Activated CD8-positive, alpha-beta memory T cell treated with anti-CD3 and anti-CD28 coated beads for 24 hours (primary cell): ENCODE data around the gene ZDHHC15.
A peak's percentile ranks its signal among the peaks of the same experiment; 100 is the strongest.
"Not testable (repeated sequence)": the region's sequence is repeated elsewhere in the genome, so short reads cannot be mapped to it uniquely, and the experiment has no call there.

Experiments
- DNase-seq: peaks from one replicate; pipeline ENCODE4 v3.0.0-alpha.2; 2020

ZDHHC15 gene, protein sequence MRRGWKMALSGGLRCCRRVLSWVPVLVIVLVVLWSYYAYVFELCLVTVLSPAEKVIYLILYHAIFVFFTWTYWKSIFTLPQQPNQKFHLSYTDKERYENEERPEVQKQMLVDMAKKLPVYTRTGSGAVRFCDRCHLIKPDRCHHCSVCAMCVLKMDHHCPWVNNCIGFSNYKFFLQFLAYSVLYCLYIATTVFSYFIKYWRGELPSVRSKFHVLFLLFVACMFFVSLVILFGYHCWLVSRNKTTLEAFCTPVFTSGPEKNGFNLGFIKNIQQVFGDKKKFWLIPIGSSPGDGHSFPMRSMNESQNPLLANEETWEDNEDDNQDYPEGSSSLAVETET

GRCh38 chrX:75522565-75523431 lies at the start of gene ZDHHC15:
TSS of gene ZDHHC15 (minus strand) at chrX:75523037. CDS start at chrX:75523024, 13 bp downstream.
- peak; percentile 76 for DNase-seq

DNA sequence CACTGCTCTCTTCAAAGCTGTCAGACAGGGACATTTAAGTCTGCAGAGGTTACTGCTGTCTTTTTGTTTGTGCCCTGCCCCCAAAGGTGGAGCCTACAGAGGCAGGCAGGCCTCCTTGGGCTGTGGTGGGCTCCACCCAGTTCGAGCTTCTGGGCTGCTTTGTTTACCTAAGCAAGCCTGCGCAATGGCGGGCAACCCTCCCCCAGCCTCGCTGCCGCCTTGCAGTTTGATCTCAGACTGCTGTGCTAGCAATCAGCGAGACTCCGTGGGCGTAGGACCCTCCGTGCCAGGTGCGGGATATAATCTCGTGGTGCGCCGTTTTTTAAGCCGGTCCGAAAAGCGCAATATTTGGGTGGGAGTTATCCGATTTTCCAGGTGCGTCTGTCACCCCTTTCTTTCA lies 37.7 kb upstream of the ZDHHC15 start:
- not testable (repeated sequence) for DNase-seq

DNA sequence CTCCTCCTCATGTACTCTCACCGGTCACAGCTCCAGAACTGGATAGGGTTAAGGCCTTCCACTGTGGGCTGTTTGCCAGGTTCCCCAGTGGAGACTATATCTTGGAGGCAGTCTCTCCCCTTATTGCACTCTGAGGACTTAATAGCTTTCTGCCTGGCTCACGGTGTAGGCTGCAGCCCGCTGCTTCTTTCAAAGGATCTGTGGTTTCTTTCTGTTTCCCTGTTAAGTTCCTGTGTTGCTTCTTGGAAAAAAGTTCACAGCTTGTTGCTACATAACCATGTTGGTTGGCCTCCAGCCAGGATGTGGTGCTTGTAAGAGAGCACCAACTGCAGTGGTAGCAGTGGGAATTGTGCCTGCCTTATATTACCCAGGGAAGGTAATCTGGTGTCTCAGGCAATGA lies 24.9 kb upstream of the ZDHHC15 start:
- no peak for DNase-seq

DNA sequence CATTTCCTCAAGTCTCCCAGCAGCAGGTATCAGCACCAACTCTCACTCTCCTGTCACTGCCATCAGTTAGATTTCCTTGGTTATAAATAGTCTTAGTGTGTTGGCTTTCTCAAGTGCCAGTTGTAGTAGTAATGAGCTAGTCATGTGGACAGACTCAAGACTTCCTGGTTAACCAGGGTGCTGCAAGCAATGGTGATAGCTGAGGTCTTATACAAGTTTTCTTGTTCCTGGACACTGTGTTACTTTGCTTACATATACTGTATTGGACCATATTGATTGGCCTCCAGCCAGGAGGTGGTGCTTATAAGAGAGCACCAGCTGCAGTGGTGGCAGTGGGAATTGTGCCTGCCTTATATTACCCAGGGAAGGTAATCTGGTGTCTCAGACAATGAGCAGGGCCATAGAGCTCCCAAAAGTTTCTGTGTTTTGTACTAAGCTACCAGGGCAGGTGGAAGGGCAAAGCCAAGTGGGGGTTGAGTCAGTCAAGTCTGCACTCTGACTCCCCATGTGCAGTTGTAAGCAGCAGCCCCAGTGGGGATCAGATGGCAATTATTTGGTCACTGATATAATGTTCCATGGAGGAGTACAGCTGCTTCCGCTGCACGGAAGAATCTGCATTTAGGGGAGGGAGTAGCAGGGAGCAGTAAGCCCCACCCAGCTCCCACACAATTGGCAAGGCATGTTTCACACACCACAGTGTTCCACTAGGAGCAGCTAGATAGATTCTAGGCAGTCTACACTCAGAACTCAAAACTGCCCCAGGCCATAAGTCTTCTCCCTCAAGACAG lies 24.1 kb upstream of the ZDHHC15 start:
- DNase-seq: no peak

GRCh38 chrX:75544786-75545185 lies 21.9 kb upstream of the ZDHHC15 start:
- no peak for DNase-seq

GRCh38 chrX:75483933-75484332 lies 38.9 kb downstream of the ZDHHC15 start:
- no peak for DNase-seq

DNA sequence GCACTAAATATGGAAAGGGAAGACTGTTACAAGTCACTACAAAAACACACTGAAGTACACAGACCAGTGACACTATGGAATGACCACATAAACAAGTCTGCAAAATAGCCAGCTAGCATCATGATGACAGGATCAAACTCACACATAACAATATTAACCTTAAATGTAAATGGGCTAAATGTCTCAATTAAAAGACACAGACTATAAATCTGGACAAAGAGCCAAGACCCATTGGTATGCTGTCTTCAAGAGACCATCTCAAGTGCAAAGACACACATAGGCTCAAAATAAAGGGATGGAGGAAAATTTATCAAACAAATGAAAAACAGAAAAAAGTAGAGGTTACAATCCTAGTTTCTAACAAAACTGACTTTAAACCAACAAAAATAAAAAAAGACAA lies 61.1 kb downstream of the ZDHHC15 start:
- DNase-seq: not testable (repeated sequence)

DNA sequence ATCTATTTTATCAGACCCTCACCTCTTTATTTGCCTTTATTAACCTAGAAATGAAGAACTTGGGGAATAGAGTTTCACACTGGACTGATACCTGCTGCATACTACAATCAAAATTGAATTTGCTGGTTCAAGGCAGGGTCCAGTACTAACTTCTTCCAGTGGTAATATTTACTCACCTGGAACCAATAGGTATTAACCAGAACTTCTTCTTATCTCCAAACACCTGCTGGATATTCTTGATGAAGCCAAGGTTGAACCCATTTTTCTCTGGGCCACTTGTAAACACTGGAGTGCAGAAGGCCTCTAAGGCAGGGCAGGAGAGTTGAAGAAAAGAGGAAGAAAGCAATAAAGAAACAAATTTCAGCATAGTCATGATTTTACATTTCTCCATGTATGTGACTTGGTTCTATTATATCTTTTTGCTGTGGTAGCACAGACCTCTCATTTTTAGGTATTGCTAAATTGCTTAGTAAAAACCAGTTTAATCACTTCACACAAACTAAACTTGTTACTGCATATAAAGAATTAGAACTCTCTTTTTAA lies 101.1 kb downstream of the ZDHHC15 start:
- no peak for DNase-seq

DNA sequence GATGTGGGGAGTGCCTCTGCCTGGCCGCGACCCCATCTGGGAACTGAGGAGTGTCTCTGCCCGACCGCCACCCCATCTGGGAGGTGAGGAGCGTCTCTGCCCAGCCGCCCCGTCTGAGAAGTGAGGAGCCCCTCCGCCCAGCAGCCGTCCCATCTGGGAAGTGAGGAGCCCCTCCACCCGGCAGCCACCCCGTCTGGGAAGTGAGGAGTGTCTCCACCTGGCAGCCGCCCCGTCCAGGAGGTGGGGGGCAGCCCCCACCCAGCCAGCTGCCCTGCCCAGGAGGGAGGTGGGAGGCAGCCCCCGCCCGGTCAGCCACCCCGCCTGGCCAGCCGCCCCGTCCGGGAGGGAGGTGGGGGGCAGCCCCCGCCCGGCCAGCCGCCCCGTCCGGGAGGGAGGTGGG lies 115.7 kb downstream of the ZDHHC15 start:
- DNase-seq: not testable (repeated sequence)

DNA sequence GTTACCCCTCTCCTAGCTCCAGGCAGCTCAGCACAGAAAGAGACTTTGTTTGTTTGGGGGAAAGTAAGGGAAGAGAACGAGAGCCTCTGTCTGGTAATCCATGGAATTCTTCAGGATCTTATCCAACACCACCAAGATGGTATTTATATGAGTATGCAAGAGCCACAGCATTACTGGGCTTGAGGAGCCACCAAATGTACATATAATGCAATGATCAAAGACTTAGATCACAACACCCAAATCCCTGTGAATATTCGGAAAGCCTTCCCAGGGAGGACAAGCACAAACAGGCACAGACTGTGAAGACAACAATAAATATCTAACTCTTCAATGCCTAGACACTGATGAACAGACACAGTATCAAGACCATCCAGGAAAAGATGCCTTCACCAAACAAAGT lies 132.4 kb downstream of the ZDHHC15 start:
- DNase-seq: no peak

DNA sequence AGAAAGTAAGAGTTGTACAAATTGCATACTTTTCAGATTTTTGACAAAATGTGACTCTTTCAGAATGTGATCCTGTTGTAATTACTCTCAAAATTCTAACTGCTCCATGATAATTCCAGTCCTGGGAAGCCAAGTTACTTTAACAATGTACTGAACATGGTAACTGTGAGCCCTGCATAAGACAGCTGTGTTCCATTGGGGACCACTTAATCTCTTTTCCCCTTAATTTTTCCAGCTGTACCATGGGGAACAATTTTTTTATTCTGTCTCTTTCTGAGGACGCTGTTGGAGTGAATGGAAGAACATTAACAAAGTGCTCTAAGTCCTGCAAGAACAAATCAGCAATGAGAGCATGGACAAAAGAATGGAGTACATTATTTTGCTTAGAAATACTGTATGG lies 153.1 kb downstream of the ZDHHC15 start:
- DNase-seq: no peak

GRCh38 chrX:75366861-75367260 lies 156.0 kb downstream of the ZDHHC15 start:
- no peak for DNase-seq

DNA sequence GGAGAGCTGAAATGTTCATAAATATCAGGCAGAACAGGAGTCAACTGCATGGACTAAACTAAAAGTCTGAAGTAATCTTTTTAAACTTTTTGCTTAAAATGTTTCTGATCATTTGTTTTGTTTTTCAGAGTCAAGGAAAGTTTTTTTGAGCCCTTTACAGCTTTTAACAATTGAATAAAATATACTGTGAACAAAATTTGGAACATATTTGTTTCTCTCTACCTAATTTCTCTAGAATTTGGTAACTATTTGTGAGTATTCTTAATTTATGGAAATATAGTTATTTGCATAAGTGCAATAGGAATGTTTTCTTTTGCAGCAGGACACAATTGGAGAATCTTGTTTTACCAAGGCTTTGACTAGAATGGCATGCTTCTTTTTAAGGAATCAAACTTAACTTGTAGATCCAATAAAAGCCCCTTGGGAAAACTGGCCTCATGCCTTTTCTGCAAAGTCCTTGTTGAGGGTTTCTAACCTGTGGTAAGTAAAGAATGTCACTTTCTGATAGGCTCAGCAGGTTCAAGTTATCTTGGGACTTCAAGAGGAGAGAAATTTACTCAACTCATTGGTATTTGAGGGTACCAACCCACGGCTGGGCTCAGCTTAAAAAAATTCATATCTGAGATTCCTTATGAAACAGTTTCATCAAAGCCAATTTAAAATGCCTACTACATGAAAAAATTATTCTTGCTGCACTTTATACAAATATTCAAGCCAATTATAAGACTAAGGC lies 157.4 kb downstream of the ZDHHC15 start:
- DNase-seq: no peak

GRCh38 chrX:75361788-75362187 lies 161.0 kb downstream of the ZDHHC15 start:
- no peak for DNase-seq

DNA sequence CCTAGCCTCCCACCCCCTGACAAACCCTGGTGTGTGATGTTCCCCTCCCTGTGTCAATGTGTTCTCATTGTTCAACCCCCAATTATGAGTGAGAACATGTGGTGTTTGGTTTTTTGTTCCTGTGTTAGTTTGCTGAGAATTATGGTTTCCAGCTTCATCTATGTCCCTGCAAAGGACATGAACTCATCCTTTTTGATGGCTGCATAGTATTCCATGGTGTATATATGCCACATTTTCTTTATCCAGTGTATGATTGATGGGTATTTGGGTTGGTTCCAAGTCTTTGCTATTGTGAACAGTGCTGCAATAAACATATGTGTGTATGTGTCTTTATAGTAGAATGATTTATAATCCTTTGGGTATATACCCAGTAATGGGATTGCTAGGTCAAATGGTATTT lies 174.2 kb downstream of the ZDHHC15 start:
- not testable (repeated sequence) for DNase-seq

GRCh38 chrX:75337525-75337924 lies 185.3 kb downstream of the ZDHHC15 start:
- DNase-seq: no peak

DNA sequence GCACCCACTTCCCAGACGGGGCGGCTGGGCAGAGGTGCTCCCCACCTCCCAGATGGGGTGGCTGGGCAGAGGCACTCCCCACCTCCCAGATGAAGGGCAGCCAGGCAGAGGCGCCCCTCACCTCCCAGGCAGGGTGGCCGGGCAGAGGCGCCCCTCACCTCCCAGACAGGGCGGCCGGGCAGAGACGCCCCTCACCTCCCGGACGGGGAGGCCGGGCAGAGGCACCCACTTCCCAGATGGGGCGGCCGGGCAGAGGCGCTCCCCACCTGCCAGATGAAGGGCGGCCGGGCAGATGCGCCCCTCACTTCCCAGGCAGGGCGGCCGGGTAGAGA lies 187.7 kb downstream of the ZDHHC15 start:
- DNase-seq: no peak

DNA sequence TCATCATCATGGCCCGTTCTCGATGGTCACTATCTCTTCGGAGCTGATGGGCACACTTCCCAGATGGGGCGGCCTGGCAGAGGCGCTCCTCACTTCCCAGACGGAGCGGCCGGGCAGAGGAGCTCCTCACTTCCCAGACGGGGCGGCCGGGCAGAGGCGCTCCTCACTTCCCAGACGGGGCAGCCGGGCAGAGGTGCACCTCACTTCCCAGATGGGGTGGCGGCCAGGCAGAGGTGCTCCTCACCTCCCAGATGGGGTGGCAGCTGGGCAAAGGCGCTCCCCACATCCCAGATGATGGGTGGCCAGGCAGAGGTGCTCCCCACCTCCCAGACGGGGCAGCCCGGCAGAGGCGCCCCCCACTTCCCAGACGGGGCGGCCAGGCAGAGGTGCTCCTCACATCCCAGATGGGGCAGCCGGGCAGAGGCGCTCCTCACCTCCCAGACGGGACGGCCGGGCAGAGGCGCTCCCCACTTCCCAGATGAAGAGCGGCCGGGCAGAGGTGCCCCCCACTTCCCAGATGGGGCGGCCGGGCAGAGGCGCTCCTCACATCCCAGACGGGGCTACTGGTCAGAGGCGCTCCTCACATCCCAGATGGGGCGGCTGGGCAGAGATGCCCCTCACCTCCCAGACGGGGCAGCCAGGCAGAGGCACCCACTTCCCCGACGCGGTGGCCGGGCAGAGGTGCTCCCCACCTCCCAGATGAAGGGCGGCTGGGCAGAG lies 188.3 kb downstream of the ZDHHC15 start:
- not testable (repeated sequence) for DNase-seq

GRCh38 chrX:75327607-75328006 lies 195.2 kb downstream of the ZDHHC15 start:
- DNase-seq: no peak
